Glomerular visceral epithelial cell (primary cell): ENCODE data around the gene CIB4.
A peak's percentile ranks its signal among the peaks of the same experiment; 100 is the strongest.

ENCODE experiments used
- DNase-seq: peaks from one replicate; pipeline ENCODE4 v3.0.0-alpha.2; 2016; ENCODE audit errors: extremely low spot score

CIB4 gene

DNA sequence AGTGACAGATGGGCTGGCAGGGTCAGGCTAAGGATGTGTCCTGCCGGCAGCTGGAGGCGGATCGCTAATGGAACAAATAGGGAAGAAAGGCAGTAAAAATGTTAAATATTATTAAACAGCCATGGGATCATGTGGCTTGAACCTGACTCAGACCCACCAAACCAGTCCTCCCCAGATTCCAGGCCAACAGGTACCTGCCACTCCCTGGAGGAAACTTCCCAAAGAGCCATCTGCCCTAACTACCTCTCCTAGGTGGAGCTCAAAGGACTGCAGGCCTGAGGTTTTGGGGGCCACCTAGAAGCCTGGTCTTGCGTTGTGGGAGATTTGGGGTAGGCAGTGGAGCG is 34.3 kb downstream of the CIB4 start:
- no peak for DNase-seq

GRCh38 chr2:26605999-26606846 is 34.9 kb downstream of the CIB4 start:
- no peak for DNase-seq

- DNase-seq, result peak; percentile 33
Observed at GRCh38 chr2:26605195-26605998, 35.8 kb downstream of the CIB4 start.

- DNase-seq, result no peak
Observed at GRCh38 chr2:26602575-26602974, 38.6 kb downstream of the CIB4 start.

- DNase-seq, result no peak
Observed at GRCh38 chr2:26599387-26599786, 41.8 kb downstream of the CIB4 start.

- no peak for DNase-seq
Observed at GRCh38 chr2:26598996-26599373, 42.2 kb downstream of the CIB4 start.

- no peak for DNase-seq
Observed at GRCh38 chr2:26598336-26598995, 42.7 kb downstream of the CIB4 start.

- DNase-seq, result no peak
Observed at GRCh38 chr2:26597197-26597596, 44.0 kb downstream of the CIB4 start.

DNA sequence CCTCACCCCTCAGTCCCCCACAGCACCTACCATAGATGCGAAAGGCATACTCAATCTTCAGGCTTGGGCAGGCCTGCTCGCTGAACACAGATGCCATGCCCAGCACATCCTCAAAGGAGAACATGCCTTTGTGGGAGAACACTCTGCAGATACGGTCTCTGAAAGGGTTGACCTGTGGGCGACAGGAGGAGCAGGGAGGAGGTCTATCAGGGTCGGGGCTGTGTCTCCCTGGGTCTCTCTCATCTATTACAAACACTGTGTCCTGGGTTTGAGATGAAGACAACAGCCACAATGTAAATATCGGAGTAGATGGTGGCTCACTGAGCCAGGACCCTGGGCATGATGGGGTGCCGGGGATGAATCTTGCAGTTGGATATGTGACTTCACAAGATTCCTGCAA is 46.0 kb downstream of the CIB4 start:
- DNase-seq, result no peak

DNA sequence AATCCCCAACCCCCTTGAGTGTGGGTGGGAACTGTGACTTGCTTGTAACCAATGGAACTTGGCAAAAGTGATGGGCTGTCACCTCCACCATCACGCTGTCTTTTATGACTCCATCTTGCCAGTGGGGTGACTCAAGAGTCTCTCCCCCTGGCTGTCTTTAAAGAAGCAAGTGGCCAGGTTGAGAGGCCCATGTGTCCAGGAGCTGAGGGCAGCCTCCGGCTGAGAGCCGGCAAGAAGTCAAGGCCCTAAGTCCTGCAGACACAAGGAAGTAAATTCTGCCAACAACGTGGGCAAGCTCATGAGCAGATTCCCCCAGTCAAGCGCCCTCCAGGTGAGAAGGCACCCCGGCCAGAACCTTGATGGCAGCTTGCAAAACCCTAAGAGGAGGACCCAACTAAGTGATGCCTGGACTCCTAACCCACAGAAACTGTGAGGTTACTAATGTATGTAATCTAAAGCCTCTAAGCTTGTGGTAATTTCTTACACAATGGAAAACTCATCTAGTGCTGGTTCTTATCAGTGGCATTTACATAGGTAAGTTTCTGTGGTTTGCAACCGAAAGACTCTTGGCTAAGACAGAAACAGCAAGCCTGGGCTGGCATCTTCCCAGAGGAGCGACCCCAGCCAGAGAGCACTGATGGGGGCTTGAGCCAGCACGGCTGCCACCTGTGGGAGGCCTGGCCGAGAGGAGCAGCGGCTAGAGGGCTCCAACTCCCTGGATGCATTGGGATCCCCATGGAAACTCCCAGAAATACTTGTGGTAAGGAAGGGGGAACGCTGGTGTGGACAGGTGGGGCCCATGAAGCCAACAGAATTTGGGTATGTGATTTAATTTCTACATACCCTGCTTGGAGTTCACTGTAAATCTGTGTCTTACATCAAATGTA is 49.3 kb downstream of the CIB4 start:
- DNase-seq, result no peak

GRCh38 chr2:26590980-26591618 is 50.1 kb downstream of the CIB4 start:
- DNase-seq, result no peak

DNA sequence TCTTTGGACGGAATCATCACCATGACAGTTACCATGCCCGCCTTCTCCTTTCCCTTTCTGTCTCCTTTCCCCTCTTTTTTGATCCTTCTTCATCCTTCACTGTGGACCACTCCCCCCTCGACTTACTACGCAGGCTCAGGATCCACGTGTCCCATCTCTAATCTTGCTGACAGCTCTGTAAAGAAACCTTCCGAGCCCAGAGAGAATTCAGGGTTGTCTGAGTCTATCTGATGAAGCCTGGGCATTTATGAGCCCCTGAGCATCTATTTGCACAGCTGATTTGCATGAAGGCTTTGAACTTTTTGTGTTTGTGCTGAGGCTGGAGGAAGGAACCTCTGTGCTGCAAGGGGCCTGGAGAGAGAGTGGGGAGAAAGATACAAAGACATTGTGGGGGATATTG is 50.7 kb downstream of the CIB4 start:
- no peak for DNase-seq

GRCh38 chr2:26588576-26588975 is 52.6 kb downstream of the CIB4 start:
- no peak for DNase-seq

GRCh38 chr2:26587994-26588393 is 53.2 kb downstream of the CIB4 start:
- no peak for DNase-seq

- no peak for DNase-seq
Observed at GRCh38 chr2:26585966-26586365, 55.2 kb downstream of the CIB4 start.

DNA sequence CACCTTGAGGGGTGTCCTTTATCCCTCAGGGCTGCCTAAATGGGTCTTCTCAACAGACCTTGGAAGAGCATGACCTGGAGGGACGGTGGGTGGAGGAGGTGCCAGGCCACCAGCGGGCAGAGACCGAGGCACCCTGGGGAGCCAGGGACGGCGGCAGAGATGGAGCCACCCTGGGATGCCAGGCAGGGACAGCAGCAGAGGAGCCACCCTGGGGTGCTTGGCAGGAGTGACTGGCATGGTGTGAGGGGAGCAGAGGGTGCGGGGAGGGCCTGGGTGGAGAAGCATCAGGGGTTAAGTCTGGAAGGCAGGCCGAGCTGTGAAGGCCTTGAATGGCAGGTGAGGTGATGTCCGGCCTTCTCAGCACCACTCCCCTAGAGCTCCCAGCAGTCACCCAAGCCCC is 56.1 kb downstream of the CIB4 start:
- DNase-seq, result no peak

DNA sequence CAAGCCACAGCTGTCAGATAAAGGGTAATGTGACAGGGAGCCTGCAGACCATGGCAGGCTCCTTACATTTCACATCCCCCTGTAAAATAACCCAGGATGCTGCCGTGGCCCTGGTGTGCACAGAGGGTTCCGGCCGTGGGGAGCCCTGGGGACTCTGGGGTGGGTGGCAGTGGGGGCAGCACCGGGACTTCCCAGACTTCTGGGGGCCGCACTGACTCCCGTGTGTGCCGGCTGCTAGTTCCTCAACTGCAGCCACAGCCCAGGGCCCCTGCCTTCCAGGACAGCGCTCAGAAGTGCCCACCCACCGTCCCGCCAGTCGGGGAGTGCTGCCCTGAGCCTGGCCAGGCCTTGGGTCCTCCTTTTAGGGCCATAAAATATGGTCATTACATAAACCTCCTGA is 56.5 kb downstream of the CIB4 start:
- no peak for DNase-seq

DNA sequence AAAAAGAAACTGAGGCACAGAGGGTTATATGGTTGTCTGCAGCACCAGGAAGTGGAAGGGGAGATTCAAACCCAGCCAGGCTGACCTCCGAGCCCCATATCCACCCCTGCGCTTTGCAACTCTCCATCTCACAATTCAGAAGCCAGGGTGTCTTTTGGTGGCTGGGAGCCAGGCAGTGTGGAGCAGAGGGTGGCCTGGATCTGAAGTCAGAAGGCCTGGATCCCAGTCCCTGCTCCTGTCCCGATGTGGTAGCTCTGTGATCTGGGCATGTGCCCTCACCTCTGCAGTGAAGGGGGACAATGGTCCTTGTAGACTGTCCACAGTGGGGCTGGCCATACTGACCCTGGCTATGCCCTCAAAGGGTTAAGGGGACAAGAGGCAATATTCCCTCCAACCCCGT is 57.0 kb downstream of the CIB4 start:
- no peak for DNase-seq

DNA sequence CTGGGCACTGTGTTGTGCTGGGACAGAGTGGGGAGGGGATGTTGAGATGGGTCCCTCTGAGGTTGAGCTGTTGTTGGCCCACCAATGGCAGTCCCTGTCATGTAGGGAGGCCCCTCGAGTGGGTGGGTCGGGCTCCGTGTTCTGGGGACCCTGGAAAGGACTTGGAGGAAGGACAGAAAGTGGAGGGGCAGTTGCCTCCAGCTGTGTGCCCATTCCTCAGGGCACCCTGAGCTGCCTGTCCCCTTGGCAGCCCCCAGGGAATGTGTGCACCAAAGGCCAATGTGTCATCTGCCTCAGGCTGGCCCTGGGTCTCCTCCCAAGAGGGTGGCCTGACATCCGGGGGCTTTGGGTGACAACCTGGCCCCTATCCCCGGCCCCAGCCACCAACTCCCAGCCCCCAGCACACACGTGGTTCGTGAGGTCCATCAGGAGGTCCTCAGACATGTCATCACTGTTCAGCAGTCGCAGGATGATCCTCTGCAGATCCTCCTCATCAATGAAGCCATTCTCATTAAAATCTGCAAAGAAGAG is 57.7 kb downstream of the CIB4 start:
- DNase-seq, result no peak

DNA sequence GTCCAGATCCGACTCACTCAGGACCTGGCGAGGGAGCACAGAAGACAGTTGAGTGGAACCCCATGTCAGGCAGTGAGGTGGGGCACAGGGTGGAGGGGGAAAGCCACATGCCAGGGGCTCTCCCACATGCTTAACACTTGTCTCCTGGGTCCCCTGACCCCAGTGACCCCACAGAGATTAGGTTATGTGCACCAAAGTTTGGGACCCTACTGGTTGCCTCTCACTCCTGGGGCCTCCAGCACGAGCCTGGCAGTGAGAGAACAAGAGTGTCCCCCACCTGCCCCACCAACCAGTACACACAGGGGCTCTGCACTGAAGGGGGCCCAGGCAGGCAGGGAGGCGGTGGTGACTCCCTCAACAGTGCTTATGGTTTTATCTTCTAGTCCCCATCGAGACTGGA is 58.3 kb downstream of the CIB4 start:
- no peak for DNase-seq
